ENCODE measurements around the gene NKAPD1.

DNA sequence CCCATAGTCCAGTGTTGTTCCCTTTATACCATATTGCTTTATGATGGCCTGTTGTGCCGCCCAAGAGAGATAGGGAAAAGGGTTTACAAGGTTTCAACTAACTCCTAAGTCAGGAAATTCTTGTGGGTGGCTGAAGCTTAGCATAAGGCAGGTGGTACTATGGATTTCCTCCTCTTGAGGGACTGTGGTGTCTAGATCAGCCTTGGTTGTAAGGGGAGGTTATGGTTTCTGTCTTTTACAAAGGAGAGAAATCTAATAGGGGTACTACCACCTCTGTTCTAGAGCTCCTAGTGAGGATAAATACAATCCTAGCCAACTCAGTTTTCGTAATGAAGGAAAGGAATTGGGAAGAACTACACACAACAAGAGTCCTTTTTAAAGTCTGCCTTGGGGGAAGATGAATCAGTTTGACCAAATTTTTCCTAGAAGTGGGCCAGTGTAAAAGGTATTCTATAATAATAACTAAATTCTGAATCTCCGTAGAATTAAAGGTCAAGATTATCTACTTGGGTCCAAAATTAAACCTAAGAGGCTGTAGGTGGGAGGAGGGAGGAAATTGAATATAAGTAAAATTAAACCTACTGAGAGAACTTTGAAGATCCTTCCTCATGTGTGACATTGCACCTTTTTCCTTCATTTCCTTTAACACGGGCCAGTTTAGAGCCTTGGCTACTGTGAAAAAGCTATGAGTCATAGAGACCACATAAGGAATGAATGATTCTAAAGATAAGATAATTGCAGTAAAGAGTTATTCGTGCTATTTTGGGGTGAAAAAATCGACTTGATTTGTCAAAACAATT, 31.7 kb upstream of the NKAPD1 start:
- TF ChIP-seq CTCF (IDR thresholded peaks at IDR 0.05) (no peak), POLR2AphosphoS5 (IDR thresholded peaks at IDR 0.05) (no peak), EP300 (IDR thresholded peaks at IDR 0.05) (no peak)

Data from stomach (tissue), 4 donors.